ENCODE measurements around the gene DNAJC4.

GRCh38 chr11:64263021-64263946 lies 32.9 kb downstream of the DNAJC4 start:
- no peak for TF ChIP-seq CTCF (conservative IDR thresholded peaks at IDR 0.05; ENCODE audit: low read length)
- TF ChIP-seq EZH2phosphoT487 (IDR thresholded peaks at IDR 0.05; ENCODE audit: borderline replicate concordance) = no peak
